ENCODE results near the gene KCND3. TPM values are rescaled to one million over a fixed set of nuclear protein-coding genes. Genes with fewer than 3 reads are reported as not detected.

The KCND3 gene
- total RNA-seq, 1 experiment from 2014 or later: 0.15 TPM

- Histone ChIP-seq H3K27ac (ENCODE audit: insufficient read length, low read depth, low read length) (no peak overlapping the region), H2BK12ac (ENCODE audit: insufficient read length, low read depth, low read length) (no peak overlapping the region), H3K23me2 (ENCODE audit: insufficient read length, low read depth, low read length, poor library complexity, severe bottlenecking) (no peaks in the 10 kb centered on the region), H3K79me1 (ENCODE audit: insufficient read depth, low read depth, low read length, poor library complexity, severe bottlenecking) (no peaks in the 10 kb centered on the region), H4K8ac (replicated peaks; ENCODE audit: insufficient read length, low read depth, low read length) (no peak overlapping the region), H3K56ac (ENCODE audit: insufficient read length, low read depth, low read length) (no peak overlapping the region), H3K9ac (ENCODE audit: extremely low read depth, insufficient read length, low read length) (no peak overlapping the region), H2BK5ac (ENCODE audit: insufficient read length, low read length) (no peak overlapping the region), H3K27me3 (ENCODE audit: insufficient read depth, low read length) (no peaks in the 10 kb centered on the region), H2AK5ac (ENCODE audit: insufficient read length, low read length) (no peak overlapping the region), H2BK15ac (ENCODE audit: low read depth, low read length) (no peak overlapping the region), H3K14ac (ENCODE audit: insufficient read depth, low read length) (no peak overlapping the region), H4K91ac (ENCODE audit: insufficient read length, low read depth, low read length) (no peak overlapping the region), H3K23ac (ENCODE audit: insufficient read length, low read depth, low read length) (no peak overlapping the region), H3T11ph (ENCODE audit: low read length) (no peak overlapping the region), H3K4me2 (ENCODE audit: insufficient read depth, insufficient read length, low read length) (no peak overlapping the region), H2BK20ac (ENCODE audit: low read depth, low read length, poor library complexity, severe bottlenecking) (no peak overlapping the region), H4K20me1 (ENCODE audit: control insufficient read depth, insufficient read depth, insufficient read length) (no peaks in the 10 kb centered on the region), H2AFZ (ENCODE audit: low read length) (no peak overlapping the region), H3K4me1 (ENCODE audit: insufficient read depth, low read length) (no peaks in the 10 kb centered on the region), H4K5ac (ENCODE audit: insufficient read length, low read depth, low read length) (no peak overlapping the region), H3K9me3 (ENCODE audit: control insufficient read depth, low read depth, low read length) (no peaks in the 10 kb centered on the region), H3K4ac (ENCODE audit: low read depth, low read length) (no peak overlapping the region), H3K79me2 (ENCODE audit: insufficient read depth, low read length) (no peaks in the 10 kb centered on the region), H3K18ac (ENCODE audit: insufficient read length, low read depth, low read length) (no peak overlapping the region), H2BK120ac (ENCODE audit: low read depth, low read length, poor library complexity, severe bottlenecking) (no peak overlapping the region)
- no CpG with 5 or more reads among the region's 6 CpGs for WGBS (ENCODE audit: extremely low coverage, insufficient read length, low lambda C conversion rate)
- H3K27ac Mint-ChIP-seq: no peak overlapping the region
- no peak overlapping the region for H3K4me3 Mint-ChIP-seq
- peaks cover 0 to 5% of the 10 kb centered on the region in 2 experiments; a peak in 3 of 4 replicates for H3K4me1 Mint-ChIP-seq
- H3K36me3 Mint-ChIP-seq (ENCODE audit: insufficient read depth in 1 of 3, low read depth in 3 of 3): no peaks in the 10 kb centered on the region; a peak in 1 of 7 replicates
- H3K27me3 Mint-ChIP-seq (ENCODE audit: low read depth): peaks cover 1% of the 10 kb centered on the region; the same call in 1 of the 2 replicates
- no peaks in the 10 kb centered on the region for H3K9me3 Mint-ChIP-seq
- no peak for TF ChIP-seq CTCF (conservative IDR thresholded peaks at IDR 0.05)
- no peak for DNase-seq
These were observed 67.5 kb downstream of the KCND3 start for GRCh38 chr1:111921948-111922347.

Measured in H9 (cell line).